ENCODE data around the gene TPI1.

GRCh38 chr12:6883683-6884082, 16.4 kb downstream of the TPI1 start:
- TF ChIP-seq, protein P1, sequence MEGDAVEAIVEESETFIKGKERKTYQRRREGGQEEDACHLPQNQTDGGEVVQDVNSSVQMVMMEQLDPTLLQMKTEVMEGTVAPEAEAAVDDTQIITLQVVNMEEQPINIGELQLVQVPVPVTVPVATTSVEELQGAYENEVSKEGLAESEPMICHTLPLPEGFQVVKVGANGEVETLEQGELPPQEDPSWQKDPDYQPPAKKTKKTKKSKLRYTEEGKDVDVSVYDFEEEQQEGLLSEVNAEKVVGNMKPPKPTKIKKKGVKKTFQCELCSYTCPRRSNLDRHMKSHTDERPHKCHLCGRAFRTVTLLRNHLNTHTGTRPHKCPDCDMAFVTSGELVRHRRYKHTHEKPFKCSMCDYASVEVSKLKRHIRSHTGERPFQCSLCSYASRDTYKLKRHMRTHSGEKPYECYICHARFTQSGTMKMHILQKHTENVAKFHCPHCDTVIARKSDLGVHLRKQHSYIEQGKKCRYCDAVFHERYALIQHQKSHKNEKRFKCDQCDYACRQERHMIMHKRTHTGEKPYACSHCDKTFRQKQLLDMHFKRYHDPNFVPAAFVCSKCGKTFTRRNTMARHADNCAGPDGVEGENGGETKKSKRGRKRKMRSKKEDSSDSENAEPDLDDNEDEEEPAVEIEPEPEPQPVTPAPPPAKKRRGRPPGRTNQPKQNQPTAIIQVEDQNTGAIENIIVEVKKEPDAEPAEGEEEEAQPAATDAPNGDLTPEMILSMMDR (IDR thresholded peaks at IDR 0.05) = no peak
- TF ChIP-seq POLR2A (IDR thresholded peaks at IDR 0.05) = no peak
